Stimulated activated CD8-positive, alpha-beta memory T cell treated with anti-CD3 and anti-CD28 coated beads, Interleukin-4, amount 100 ng/mL, for 1 hour (primary cell): ENCODE measurements around the gene LPAR1.

Source experiments
- DNase-seq, 2 donors: peaks; one replicate each; pipeline ENCODE4 v3.0.0-alpha.2; 2020; ENCODE audit warnings: low read depth in 2 of 2, low spot score in 1 of 2

LPAR1 gene

GRCh38 chr9:111001526-111001925, 36.7 kb downstream of the LPAR1 start:
- DNase-seq, result no peak

- DNase-seq, result no peak
These were observed 38.1 kb downstream of the LPAR1 start for GRCh38 chr9:111000202-111000601.

GRCh38 chr9:110999379-110999778, 38.9 kb downstream of the LPAR1 start:
- DNase-seq, result no peak

GRCh38 chr9:110997847-110998246, 40.4 kb downstream of the LPAR1 start:
- DNase-seq, result no peak

DNA sequence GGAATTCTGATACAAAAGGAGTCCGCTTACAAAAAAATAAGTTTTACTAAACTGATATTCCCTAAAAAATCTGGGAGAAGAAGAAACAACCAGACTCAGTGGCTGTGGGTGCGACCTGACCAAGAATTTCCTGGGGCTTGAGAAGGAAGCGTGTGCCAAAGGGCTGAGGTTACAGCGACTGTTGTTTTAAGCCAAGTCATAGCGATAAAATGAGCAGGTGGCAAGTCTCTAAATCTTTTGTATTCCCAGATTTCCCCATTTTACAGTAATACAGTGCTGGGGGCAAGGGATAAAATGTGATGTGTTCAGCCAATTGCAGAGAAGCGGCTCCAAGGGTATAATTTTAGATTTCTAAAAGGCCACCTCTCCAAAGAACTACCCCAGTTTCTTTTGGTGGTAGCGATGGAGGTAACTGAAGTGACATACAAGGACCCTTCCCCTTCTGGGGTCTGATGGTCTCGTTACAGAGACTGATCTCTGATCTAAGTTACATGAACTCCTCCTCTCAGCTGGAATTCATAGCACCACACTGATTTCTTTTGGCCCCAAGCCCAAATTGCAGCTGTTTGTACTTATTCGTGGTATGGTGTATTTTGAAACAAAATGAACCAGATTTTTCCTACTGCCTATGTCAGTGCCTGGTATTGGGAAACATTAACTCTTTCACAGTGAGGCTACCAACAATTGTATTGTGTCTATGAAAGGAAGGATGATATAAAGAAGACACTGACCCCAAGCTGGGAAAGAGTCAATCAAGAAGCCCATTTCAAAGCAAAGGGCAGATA, 41.6 kb downstream of the LPAR1 start:
- DNase-seq, result no peak

DNA sequence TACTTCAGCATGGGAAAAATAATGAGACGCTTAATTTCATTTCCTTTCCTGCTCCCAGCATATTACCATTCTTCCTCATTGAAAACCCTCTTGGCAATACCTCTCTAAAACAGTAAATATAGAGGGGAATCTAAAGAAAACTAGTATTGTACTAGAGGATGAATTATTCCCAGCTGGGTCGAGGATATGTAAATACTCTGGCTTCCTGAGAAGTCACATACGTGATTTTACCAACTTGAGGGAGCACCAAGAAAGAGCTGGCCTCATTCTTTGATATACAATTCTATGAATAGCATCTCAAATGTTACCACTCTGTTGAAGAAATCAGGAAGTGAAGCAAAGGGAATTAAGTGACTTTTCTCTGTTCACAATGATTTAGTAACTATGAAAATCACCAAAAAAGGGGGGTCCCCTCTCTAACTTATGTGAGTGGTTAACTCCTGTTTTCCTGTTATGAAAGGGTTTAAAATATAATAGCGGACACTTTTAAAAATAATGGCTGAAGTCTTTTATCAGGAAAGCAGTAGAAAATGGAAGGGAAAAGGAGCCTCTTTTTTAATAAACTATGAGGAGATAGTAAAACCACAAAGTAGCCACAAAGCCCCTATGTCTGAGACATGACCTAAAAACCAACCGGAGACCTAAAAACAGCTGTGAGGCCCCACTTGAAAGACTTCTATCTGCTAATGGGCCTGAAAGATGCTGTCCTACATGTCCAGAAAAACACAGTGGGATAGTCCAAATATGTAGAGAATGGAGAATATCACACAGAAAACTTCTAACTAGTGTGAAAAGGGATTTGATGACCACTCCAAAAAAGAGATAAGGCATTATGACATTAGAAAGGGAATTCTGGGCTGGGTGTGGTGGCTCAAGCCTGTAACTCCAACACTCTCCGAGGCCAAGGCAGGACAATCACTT, 42.6 kb downstream of the LPAR1 start:
- DNase-seq, result no peak

DNA sequence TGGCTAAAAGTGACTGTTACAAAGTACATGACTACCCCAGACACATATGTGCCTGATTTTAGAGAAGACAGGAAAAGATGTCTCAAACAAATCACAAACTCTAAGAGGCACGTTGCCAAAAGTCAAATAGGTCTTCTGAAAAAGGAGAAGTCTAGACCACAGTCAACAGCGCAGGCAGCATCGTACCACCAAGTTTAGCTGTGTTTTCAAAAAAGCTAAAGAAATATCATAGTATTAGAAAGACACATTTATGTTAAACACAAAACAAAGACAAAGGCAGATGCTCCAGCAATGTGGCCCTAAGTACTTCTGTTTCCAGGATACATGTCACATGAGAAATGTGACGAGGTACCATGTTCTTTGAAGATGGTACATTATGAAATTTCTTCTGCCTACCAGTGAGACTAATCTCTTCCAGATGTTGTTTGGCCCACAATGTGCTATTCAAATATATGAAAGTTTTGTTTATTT, 43.5 kb downstream of the LPAR1 start:
- DNase-seq, result no peak

DNA sequence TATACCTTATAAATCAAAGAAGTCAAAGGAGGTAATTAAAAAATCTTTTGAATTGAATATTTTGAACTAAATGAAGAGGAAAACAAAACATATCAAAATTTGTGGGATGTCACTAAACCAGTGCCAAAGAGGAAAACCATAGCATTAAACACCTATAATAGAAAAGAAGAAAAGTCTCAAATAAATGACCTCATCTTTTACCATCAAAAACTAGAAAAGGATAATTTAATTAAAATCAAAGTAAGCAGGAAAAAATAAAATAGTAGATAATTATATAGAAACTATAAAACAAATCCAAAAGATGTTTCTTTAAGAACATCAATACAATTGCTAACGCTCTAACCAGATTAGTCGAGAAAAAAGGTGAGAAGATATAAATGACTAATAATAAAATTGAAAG, 47.8 kb downstream of the LPAR1 start:
- DNase-seq, result no peak

GRCh38 chr9:110986529-110986928, 51.7 kb downstream of the LPAR1 start:
- DNase-seq, result no peak

DNA sequence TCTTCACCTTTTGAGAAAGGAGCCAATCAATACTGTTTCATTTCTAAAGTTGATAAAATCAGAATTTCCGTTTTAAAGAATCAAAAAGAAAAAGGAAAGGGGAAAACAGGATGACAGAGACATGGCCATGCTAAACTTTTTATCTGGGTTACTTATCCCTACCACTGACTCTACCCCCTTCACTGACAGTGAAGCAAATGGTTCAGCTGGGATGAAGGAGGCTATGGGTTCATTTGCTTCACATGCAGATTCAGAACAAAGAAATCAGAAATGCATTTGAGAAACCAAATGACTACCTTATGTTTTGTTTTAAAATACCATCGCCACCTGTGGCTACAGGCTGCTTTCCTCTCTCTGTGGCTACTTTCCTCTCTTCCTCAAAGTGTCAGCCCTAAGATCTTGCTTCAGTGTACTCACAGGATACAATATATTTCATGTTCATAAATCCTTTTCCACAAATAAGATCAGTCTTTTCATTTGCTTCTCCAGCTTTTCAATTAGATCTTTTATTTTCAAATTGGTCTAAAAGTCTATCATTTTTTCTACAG, 53.3 kb downstream of the LPAR1 start:
- DNase-seq, result no peak

- DNase-seq, result no peak
These were observed 58.0 kb downstream of the LPAR1 start for GRCh38 chr9:110980261-110980660.

DNA sequence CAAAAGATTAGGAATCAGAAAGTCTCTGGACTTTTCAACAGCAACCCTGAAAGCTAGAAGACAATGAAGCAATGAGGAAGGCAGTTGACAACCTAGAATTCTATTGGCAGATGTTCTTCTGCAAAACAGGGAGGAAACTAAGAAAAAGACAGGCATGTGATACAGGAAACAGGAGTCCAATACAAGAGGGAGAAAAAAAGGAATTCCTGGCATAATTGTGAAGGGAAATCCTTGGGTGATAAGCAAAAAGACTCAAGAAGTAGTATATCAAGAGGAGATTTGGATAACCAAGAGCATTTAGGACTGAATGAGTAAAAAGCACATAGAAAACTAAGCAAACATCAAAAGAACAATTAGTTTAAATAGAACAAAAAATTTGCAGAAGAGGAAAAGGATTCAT, 58.6 kb downstream of the LPAR1 start:
- no peak for DNase-seq

DNA sequence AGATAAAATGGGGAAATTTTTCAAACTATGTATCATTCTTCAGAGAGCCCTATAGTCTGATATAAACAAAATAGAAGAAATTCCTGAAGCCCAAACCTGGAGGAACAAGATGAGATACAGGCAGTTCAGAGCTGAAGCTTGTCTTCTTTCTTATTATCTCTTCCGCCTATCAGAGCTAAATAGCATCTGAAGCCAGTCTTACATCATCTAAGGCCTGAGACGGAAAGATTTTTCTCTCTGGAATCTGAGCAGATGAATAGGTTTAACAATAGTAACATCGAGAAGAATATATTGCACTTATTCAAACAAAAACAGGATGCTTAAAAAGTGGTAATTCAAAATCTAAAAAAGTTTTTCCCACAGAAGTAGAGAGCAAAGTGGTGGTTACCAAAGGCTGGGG, 59.8 kb downstream of the LPAR1 start:
- DNase-seq, result no peak

GRCh38 chr9:110977259-110977709, 61.0 kb downstream of the LPAR1 start:
- DNase-seq, result no peak

- DNase-seq, result no peak
These were observed 62.3 kb downstream of the LPAR1 start for GRCh38 chr9:110975969-110976368.

DNA sequence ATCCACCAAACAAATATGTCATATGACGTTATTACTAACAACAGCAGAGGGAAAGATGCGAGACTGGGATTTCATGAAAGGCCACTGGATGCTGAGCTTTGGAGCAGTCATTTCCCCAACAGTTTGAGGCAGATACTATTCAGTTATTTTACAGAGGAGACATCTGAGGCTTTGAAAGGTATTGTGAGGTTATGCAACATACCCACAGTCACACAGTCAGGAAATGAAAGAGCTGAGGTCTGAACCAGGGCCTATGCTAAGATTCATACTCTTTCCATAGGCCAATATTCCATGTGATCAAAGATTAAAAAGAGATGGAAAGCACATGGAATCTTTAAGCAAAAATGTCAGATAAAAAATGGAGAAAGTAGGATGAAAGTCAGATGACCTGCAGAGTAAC, 63.0 kb downstream of the LPAR1 start:
- no peak for DNase-seq

- DNase-seq, result no peak
These were observed 66.6 kb downstream of the LPAR1 start for GRCh38 chr9:110971705-110972104.

- DNase-seq, result no peak
These were observed 67.0 kb downstream of the LPAR1 start for GRCh38 chr9:110971234-110971633.

- no peak for DNase-seq
These were observed 68.3 kb downstream of the LPAR1 start for GRCh38 chr9:110969971-110970386.

DNA sequence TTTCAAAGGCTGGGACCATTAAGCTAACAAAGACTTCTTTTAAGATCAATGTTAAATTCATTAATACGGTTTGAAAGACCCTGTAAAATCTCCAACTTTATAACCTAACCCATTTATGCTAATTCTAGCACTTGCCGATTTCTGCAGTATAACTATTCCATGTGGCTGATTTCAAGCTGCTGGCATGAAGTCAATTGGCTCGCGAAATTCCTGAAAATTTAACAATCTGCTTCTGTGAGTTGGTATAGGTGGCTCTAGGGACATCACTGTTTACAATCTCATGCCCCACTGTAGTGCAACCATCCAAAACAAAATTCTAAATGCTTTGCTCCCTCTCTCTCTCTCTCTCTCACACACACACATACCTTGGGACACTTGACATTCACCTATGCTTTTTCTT, 70.2 kb downstream of the LPAR1 start:
- no peak for DNase-seq

DNA sequence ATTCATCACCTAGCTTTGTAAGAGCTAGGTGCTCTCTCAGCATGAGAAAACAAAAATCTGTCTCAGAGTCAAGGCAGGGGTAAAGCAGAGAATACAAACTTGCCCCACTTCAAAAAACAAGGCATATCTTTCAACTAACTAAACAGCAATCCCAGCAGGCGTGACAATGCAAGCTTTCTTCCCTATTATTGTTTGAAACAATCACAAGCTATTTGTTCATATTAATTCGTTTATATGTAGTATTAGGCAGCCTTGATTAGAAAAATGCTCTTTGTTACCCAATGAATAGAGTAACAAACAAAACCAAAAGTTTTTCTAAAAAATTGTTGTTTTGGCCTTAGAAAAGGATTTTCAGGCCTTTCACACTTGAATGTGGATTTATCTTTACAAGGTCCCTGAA, 71.1 kb downstream of the LPAR1 start:
- DNase-seq, result no peak

GRCh38 chr9:110960288-110960687, 78.0 kb downstream of the LPAR1 start:
- DNase-seq, result no peak
